GM06990 (cell line): ENCODE measurements around the gene NCOA1.

Experiments used
- DNase-seq: peaks from one replicate; pipeline ENCODE4 v3.0.0-alpha.2; 2011; ENCODE audit not compliant: insufficient read length; ENCODE audit errors: extremely low read depth
- H3K27me3 ChIP-seq: replicated peaks from 2 replicates; pipeline ENCODE4 v1.6.0; 2011; ENCODE audit warnings: low read length; ENCODE audit not compliant: control insufficient read depth, insufficient read depth
- H3K36me3 ChIP-seq: 2 replicates; pipeline ENCODE4 v1.5.1; 2011; ENCODE audit warnings: low read length; ENCODE audit not compliant: control insufficient read depth, insufficient read depth
- H3K4me3 ChIP-seq: replicated peaks from 2 replicates; pipeline ENCODE4 v1.5.1; 2011; ENCODE audit warnings: low read depth, mild to moderate bottlenecking, control low read depth, low read length
- TF ChIP-seq, protein P1 (sequence below): IDR thresholded peaks from 2 replicates; pipeline ENCODE4 v1.5.1; 2011; ENCODE audit warnings: low read length, control low read depth, mild to moderate bottlenecking, inconsistent platforms; ENCODE audit not compliant: insufficient read depth, poor library complexity, severe bottlenecking

The NCOA1 gene

GRCh38 chr2:24453379-24454073 lies 37.5 kb upstream of the NCOA1 start:
- Histone ChIP-seq H3K4me3 (no peak overlapping the region), H3K27me3 (no peaks in the 10 kb centered on the region), H3K36me3 (no peaks in the 10 kb centered on the region)
- DNase-seq: no peak
- TF ChIP-seq, protein P1, sequence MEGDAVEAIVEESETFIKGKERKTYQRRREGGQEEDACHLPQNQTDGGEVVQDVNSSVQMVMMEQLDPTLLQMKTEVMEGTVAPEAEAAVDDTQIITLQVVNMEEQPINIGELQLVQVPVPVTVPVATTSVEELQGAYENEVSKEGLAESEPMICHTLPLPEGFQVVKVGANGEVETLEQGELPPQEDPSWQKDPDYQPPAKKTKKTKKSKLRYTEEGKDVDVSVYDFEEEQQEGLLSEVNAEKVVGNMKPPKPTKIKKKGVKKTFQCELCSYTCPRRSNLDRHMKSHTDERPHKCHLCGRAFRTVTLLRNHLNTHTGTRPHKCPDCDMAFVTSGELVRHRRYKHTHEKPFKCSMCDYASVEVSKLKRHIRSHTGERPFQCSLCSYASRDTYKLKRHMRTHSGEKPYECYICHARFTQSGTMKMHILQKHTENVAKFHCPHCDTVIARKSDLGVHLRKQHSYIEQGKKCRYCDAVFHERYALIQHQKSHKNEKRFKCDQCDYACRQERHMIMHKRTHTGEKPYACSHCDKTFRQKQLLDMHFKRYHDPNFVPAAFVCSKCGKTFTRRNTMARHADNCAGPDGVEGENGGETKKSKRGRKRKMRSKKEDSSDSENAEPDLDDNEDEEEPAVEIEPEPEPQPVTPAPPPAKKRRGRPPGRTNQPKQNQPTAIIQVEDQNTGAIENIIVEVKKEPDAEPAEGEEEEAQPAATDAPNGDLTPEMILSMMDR: no peak

DNA sequence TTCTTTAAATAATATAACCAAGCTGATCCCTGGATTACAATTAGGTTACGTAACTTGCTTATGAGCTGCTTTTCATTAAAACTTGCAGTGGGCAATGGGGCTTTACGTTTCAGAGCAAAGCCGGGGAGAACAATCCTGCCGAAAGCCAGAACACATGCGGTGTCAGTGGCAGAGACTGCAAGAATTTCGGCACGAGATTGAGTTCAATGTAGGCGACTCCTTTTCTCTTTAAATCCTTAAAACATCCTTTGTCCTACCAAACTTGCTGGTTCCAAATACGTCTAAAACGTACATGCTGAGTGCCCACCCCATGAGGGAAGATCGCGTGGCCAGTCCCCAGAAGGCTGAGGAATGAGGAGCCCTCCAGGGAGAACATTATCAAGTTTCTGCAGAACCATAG lies 36.8 kb upstream of the NCOA1 start:
- no peaks in the 10 kb centered on the region for H3K27me3 ChIP-seq
- no peak overlapping the region for H3K4me3 ChIP-seq
- no peak for DNase-seq
- TF ChIP-seq, protein P1: no peak
- no peaks in the 10 kb centered on the region for H3K36me3 ChIP-seq

DNA sequence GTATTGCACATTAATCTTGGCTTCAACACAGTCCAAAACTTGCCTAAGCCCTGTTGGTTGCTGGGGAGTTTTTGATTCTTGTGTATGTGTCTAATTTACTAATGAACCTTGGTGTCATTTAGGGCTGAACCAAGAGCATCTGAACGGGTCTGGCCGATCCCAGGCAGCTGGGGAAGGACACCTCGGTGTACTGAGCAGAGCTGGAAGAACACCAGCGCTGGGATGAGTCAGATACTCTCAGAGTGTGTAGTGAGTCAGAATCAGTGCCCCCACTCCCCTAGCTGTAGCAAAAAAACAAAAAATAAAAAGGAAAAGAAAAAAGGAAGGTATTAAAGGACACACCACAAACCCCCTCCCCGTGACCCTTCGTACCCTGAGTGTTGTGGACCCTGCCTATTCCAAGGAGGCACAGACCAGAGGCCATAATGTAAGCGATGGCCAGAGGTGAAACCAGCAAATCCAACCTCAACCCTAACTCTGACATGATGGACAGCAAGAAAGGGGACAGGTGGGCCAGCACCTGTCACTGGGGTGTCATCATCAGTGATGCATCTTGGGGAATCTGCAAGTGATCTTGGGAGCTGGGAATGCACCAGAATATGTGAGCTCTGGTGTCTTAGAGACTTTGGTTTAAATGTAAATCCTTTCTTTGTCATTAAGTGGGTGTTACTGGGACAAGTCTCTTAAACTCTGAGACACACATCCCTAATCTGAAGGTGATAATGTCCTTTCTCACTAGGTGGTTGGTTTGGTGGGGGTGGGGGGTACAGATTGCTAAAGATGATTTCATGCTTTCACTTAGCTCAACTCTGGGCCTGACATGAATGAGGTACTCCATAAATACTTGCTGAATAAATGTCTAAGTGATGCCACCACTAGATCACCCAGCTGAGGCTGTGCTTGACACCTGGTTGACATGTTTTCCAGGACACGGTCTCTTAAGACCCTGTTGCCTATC lies 34.2 kb upstream of the NCOA1 start:
- TF ChIP-seq, protein P1: no peak
- no peaks in the 10 kb centered on the region for H3K36me3 ChIP-seq
- no peak overlapping the region for H3K4me3 ChIP-seq
- no peaks in the 10 kb centered on the region for H3K27me3 ChIP-seq
- no peak for DNase-seq

DNA sequence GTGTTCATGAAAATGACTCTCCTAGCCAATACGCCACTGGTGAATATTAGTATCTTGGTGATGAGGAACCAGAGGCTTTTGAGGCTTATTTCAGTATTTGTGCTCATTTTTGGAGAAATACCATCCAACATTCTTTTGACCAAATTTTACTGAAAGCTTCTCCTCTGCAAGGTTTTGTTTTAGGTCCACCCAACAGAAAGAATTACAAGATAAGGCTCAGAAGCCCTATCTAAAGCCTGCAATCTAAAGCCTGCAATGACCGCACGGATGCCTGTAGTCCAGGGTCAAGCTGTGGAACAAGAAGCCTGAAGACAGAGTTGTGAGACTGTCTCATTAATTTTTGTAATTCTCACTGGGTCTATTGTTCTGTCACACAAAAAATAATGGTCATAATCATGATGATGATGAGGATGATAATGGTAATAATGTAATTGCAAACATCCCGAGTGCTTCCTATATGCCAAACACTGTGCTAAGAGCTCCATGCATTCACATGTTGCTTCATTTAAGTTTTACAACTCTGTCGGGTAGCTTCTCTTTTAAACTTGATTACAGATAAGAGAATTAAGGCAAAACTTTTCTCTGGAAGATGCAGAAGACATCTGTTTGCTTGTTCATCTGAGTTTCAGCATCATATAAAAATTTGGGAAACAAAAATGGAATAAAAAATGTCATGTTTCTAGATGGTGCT lies 33.2 kb upstream of the NCOA1 start:
- H3K4me3 ChIP-seq: no peak overlapping the region
- no peaks in the 10 kb centered on the region for H3K27me3 ChIP-seq
- TF ChIP-seq, protein P1: no peak
- no peak for DNase-seq
- H3K36me3 ChIP-seq: no peaks in the 10 kb centered on the region

- TF ChIP-seq, protein P1: no peak
- no peak overlapping the region for H3K4me3 ChIP-seq
These were observed 31.6 kb upstream of the NCOA1 start for GRCh38 chr2:24459224-24460161.

More at GRCh38 chr2:24459224-24460161, 31.6 kb upstream of the NCOA1 start:
- no peak for DNase-seq
- no peaks in the 10 kb centered on the region for H3K27me3 ChIP-seq
- H3K36me3 ChIP-seq: no peaks in the 10 kb centered on the region
